IPS DF 6.9 (cell line): ENCODE data around the gene CD70.
"Not testable (repeated sequence)": the region's sequence is repeated elsewhere in the genome, so short reads cannot be mapped to it uniquely, and the experiment has no call there.

ENCODE experiments used
- DNase-seq: peaks from one replicate; pipeline ENCODE4 v3.0.0-alpha.2; 2013; ENCODE audit warnings: low read depth, low spot score
- H3K27ac ChIP-seq: one replicate; pipeline ENCODE4 v1.5.1; 2013; ENCODE audit warnings: low read length, control low read depth
- H3K27me3 ChIP-seq: 2 replicates; pipeline ENCODE4 v1.6.1; 2013; ENCODE audit warnings: mild to moderate bottlenecking, low read length; ENCODE audit not compliant: control insufficient read depth, insufficient read depth
- H3K36me3 ChIP-seq: 2 replicates; pipeline ENCODE4 v1.6.1; 2013; ENCODE audit warnings: low read length; ENCODE audit not compliant: control insufficient read depth, insufficient read depth
- H3K4me1 ChIP-seq: 2 replicates; pipeline ENCODE4 v1.6.1; 2013; ENCODE audit warnings: low read length; ENCODE audit not compliant: control insufficient read depth, insufficient read depth
- H3K4me3 ChIP-seq: 2 replicates; pipeline ENCODE4 v1.5.1; 2013; ENCODE audit warnings: mild to moderate bottlenecking, low read length
- H3K9me3 ChIP-seq: 2 replicates; pipeline ENCODE4 v1.6.1; 2013; ENCODE audit warnings: low read length, inconsistent platforms; ENCODE audit not compliant: control insufficient read depth, insufficient read depth
- WGBS: extraction: QIAGEN DNeasy Blood & Tissue Kit; methylation state at CpG from one replicate; pipeline ENCODE4 v1.1.7; 2013; ENCODE audit warnings: mixed read lengths, missing lambda C conversion rate; ENCODE audit not compliant: insufficient read length, insufficient coverage; 5-methylcytosine and 5-hydroxymethylcytosine counted together

CD70 gene

DNA sequence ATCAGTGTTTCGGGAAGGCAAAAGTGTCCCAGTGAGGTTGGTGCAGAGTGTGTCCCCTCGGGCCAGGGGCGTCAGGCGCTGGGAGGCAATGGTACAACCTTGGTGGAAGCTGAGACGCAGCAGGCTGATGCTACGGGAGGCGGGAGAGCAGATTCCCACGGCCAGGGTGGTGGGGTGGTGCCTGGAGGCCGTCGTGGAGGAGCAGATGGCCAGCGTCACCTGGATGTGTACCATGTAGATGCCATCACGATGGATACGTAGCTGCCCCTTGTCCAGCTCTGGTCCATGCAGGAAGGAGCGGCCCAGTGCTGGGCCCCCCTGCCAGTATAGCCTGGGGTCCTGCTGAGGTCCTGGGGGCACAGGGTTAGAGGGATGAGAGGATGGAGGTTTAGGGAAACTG is 4.9 kb downstream of the CD70 start:
- H3K9me3 ChIP-seq, result no peaks in the 10 kb centered on the region
- no CpG with 5 or more reads among the region's 14 CpGs for WGBS
- no peak for DNase-seq
- H3K4me1 ChIP-seq, result peaks cover 3% of the 10 kb centered on the region; the same call in 1 of the 2 replicates
- H3K36me3 ChIP-seq, result no peaks in the 10 kb centered on the region
- no peak overlapping the region for H3K27ac ChIP-seq
- no peak overlapping the region for H3K4me3 ChIP-seq
- peaks cover 28% of the 10 kb centered on the region for H3K27me3 ChIP-seq

DNA sequence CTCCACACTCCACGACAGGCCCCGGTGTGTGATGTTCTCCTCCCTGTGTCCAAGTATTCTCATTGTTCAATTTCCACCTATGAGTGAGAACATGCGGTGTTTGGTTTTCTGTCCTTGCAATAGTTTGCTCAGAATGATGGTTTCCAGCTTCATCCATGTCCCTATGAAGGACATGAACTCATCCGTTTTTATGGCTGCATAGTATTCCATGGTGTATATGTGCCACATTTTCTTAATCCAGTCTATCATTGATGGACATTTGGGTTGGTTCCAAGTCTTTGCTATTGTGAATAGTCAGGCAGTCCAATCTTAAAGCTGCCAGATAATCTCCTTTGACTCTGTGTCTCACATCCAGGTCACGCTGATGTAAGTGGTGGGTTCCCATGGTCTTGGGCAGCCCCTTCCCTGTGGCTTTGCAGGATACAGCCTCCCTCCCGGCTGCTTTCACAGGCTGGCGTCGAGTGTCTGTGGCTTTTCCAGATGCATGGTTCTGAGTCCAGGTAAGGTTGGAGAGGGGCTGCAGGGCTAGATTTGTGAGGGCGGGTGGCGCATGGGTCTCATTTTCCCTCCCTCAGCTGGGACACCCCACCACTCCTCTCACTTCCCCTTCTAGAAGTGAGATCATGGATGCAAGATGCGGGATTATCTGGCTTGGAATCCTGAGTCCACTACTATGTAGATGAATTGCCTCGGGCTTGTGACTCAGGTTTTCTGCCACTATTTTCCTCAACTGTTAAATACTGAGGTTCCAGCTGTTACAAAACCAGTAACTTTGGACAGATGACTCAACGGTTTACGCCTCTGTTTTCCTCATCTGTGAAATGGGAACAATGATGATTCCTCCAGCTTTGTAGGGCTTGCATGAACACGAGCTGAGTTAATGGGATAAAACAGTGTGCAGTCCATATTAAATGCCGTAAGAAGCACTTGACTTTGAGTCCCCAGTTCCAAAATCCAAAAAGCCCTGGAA is 8.2 kb downstream of the CD70 start:
- H3K9me3 ChIP-seq, H3K4me3 ChIP-seq, H3K36me3 ChIP-seq, H3K27me3 ChIP-seq, DNase-seq, H3K27ac ChIP-seq, H3K4me1 ChIP-seq: not testable (repeated sequence)
- no CpG with 5 or more reads among the region's 16 CpGs for WGBS

DNA sequence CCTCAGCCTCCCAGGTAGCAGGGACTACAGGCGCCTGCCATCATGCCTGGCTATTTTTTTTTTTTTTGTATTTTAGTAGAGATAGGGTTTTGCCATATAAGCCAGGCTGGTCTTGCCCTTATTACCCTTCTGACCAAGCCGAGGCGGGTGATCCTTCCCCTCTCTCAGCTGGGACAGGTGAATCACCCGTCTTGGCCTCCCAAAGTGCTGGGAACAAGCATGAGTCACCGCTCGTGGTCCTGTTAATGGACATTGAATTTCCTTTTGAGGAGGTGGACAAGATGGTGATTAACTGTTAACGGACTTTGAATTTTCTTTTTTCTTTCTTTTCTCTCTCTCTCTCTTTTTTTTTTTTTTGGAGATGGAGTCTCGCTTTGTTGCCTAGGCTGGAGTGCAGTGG is 10.6 kb downstream of the CD70 start:
- no peak overlapping the region for H3K27ac ChIP-seq
- no peaks in the 10 kb centered on the region; the same call in 1 of the 2 replicates for H3K4me1 ChIP-seq
- DNase-seq, result no peak
- no peaks in the 10 kb centered on the region for H3K9me3 ChIP-seq
- no peak overlapping the region for H3K4me3 ChIP-seq
- no peaks in the 10 kb centered on the region for H3K36me3 ChIP-seq
- no peaks in the 10 kb centered on the region for H3K27me3 ChIP-seq
- no CpG with 5 or more reads among the region's 8 CpGs for WGBS

- DNase-seq, result no peak
- H3K4me1 ChIP-seq, result no peaks in the 10 kb centered on the region; the same call in 1 of the 2 replicates
- H3K27ac ChIP-seq, result no peak overlapping the region
- H3K4me3 ChIP-seq, result no peak overlapping the region
- no peaks in the 10 kb centered on the region for H3K9me3 ChIP-seq
- no peaks in the 10 kb centered on the region for H3K36me3 ChIP-seq
- H3K27me3 ChIP-seq, result no peaks in the 10 kb centered on the region
- no CpG with 5 or more reads among the region's 7 CpGs for WGBS
Measured at GRCh38 chr19:6579450-6580178, 11.3 kb downstream of the CD70 start.

DNA sequence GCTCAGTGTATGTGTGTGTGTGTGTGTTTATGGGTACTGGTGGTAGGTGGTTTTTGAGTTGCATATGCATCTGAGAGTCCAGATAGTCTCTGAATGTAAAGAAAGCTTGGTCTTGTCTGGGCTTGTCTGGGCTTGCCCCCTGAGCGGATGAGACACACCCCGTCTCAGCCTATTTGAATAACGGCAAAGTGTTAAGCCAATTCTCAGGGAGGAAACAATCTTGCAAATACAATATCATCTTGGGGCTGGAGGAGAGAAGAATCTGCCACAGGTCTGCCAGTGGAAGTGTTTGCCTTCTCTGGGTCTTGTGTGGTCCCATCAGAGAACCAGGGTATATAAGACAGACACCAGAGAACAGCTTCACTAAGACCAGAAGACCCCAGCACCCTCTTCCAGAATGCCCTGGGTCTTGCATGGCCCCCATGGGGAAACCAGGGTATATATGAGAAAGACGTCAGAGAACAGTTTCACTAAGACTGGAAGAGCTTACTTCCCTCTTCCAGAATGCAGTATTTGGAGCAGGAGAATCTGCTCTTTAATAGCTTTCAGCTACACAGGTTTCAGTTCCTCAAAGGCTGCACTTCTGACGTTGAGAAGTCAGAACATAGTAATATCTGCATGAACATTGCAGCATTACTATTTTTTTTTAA is 13.3 kb downstream of the CD70 start:
- no peaks in the 10 kb centered on the region for H3K9me3 ChIP-seq
- H3K4me1 ChIP-seq, result no peaks in the 10 kb centered on the region; the same call in 1 of the 2 replicates
- no peak overlapping the region for H3K4me3 ChIP-seq
- DNase-seq, result no peak
- H3K27me3 ChIP-seq, result no peaks in the 10 kb centered on the region
- no peak overlapping the region for H3K27ac ChIP-seq
- WGBS, result no CpG with 5 or more reads among the region's 5 CpGs
- no peaks in the 10 kb centered on the region for H3K36me3 ChIP-seq

DNA sequence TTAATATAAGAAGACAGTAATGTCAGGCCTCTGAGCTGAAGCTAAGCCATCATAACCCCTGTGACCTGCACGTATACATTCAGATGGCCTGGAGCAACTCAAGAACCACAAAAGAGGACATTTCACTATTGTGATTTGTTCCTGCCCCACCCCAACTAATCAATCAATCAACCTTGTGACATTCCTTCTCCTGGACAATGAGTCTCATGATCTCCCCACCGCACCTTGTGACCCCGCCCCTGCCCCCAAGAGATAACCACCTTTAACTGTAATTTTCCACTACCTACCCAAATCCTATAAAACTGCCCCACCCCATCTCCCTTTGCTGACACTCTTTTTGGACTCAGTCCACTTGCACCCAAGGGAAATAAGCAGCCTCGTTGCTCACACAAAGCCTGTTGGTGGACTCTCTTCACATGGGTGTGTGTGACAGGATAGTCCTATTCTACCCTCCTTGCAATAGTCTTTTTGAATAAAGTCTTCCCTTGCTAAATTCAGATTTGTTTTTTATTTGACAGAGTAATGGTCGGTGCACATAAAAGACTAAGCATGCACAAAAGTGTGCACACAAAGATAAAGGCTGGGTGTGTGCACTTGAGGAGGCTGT is 14.0 kb downstream of the CD70 start:
- H3K36me3 ChIP-seq, result no peaks in the 10 kb centered on the region
- H3K4me1 ChIP-seq, result no peaks in the 10 kb centered on the region; the same call in 1 of the 2 replicates
- H3K27ac ChIP-seq, result no peak overlapping the region
- no peak overlapping the region for H3K4me3 ChIP-seq
- WGBS, result no CpG with 5 or more reads among the region's 5 CpGs
- H3K27me3 ChIP-seq, result no peaks in the 10 kb centered on the region
- DNase-seq, result no peak
- no peaks in the 10 kb centered on the region for H3K9me3 ChIP-seq

DNA sequence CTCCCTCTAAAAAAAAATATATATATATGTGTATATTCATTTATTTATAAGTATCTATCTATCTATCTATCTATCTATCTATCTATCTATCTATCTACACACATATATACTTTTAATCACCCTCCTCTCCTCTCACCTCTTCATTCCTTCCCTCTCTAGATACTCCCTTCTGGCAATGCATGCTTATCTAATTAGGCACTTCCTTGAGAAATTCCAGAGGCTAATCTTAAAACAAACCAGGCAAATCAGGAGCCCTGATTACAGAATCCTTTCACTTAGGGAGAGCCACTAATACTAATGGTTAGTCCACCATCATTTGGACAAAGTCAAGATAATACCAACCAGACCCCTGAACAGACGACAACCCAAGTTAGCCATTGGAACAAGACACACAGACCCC is 17.6 kb downstream of the CD70 start:
- Histone ChIP-seq H3K36me3 (no peaks in the 10 kb centered on the region), H3K27me3 (no peaks in the 10 kb centered on the region), H3K27ac (no peak overlapping the region), H3K4me1 (no peaks in the 10 kb centered on the region; the same call in 1 of the 2 replicates), H3K4me3 (no peak overlapping the region), H3K9me3 (no peaks in the 10 kb centered on the region)
- no CpG with 5 or more reads among the region's 1 CpG for WGBS
- no peak for DNase-seq

DNA sequence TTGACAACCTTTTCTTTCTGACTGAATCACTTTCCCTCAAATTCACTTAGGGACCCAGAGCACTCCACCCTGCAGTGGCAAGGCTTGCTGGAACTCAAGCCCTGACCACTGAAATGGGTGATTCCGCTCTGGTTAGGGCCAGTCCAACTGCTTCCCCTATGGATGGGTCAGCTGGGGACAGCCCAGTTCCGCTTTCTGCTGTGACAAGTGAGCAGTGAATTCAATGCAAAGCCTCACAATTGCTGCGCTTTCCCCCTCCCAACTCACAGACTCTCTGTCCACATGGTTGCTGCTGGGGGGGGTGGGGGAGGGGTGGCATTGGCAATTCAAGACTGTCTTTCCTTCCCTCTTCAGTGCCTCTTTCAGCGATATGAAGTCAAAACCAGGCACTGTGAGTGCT is 18.7 kb downstream of the CD70 start:
- Histone ChIP-seq H3K9me3 (no peaks in the 10 kb centered on the region), H3K27me3 (no peaks in the 10 kb centered on the region), H3K4me1 (no peaks in the 10 kb centered on the region; the same call in 1 of the 2 replicates), H3K27ac (no peak overlapping the region), H3K36me3 (no peaks in the 10 kb centered on the region), H3K4me3 (no peak overlapping the region)
- DNase-seq, result no peak
- no CpG with 5 or more reads among the region's 4 CpGs for WGBS

GRCh38 chr19:6571167-6571566 is 19.8 kb downstream of the CD70 start:
- Histone ChIP-seq H3K27me3 (no peaks in the 10 kb centered on the region), H3K9me3 (no peaks in the 10 kb centered on the region), H3K36me3 (no peaks in the 10 kb centered on the region), H3K4me3 (no peak overlapping the region), H3K27ac (no peak overlapping the region), H3K4me1 (no peaks in the 10 kb centered on the region; the same call in 1 of the 2 replicates)
- no peak for DNase-seq

- no peaks in the 10 kb centered on the region for H3K9me3 ChIP-seq
- no peak overlapping the region for H3K4me3 ChIP-seq
- H3K27ac ChIP-seq, result no peak overlapping the region
- no peak for DNase-seq
- WGBS, result no CpG with 5 or more reads among the region's 3 CpGs
- H3K36me3 ChIP-seq, result no peaks in the 10 kb centered on the region
- H3K27me3 ChIP-seq, result no peaks in the 10 kb centered on the region
- H3K4me1 ChIP-seq, result no peaks in the 10 kb centered on the region; the same call in 1 of the 2 replicates
Measured at GRCh38 chr19:6570764-6571163, 20.2 kb downstream of the CD70 start.
